HG03097 (cell line): Measurements from ENCODE around the gene CYP3A7.
"Not testable (repeated sequence)": the region's sequence is repeated elsewhere in the genome, so short reads cannot be mapped to it uniquely, and the experiment has no call there.

Experiments used
- ATAC-seq: cut with Tn5 transposase; IDR thresholded peaks from one replicate; pipeline ENCODE4 v1.9.1; 2021; ENCODE audit not compliant: unreplicated experiment, low FRiP score

Gene CYP3A7

GRCh38 chr7:99709838-99710578 is 25.0 kb downstream of the CYP3A7 start:
- ATAC-seq: no peak

- ATAC-seq: no peak
Observed at GRCh38 chr7:99709260-99709659, 25.7 kb downstream of the CYP3A7 start.

DNA sequence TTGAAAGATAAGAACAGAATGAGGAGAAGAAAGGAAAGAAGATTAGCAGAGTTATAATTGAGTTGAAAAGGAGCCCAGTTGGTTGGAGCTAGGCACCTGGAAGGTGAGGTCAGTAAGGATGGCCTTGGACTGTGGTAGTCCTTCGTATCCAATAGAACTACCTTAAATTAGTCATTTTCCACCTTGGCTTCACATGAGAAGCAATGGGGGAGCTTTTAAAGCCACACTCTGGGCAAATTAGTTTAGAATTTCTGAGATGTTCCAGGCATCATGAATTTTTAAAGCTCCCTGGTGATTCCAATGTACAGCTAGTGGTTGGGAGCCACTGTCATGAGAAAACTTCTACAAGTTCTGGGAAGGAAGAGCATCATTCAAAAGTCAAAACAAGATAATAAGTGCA is 27.9 kb downstream of the CYP3A7 start:
- no peak for ATAC-seq

- no peak for ATAC-seq
Observed at GRCh38 chr7:99699946-99700345, 35.0 kb downstream of the CYP3A7 start.

- ATAC-seq: not testable (repeated sequence)
Observed at GRCh38 chr7:99698867-99699730, 35.9 kb downstream of the CYP3A7 start.

GRCh38 chr7:99694912-99695304 is 40.1 kb downstream of the CYP3A7 start:
- ATAC-seq: no peak

DNA sequence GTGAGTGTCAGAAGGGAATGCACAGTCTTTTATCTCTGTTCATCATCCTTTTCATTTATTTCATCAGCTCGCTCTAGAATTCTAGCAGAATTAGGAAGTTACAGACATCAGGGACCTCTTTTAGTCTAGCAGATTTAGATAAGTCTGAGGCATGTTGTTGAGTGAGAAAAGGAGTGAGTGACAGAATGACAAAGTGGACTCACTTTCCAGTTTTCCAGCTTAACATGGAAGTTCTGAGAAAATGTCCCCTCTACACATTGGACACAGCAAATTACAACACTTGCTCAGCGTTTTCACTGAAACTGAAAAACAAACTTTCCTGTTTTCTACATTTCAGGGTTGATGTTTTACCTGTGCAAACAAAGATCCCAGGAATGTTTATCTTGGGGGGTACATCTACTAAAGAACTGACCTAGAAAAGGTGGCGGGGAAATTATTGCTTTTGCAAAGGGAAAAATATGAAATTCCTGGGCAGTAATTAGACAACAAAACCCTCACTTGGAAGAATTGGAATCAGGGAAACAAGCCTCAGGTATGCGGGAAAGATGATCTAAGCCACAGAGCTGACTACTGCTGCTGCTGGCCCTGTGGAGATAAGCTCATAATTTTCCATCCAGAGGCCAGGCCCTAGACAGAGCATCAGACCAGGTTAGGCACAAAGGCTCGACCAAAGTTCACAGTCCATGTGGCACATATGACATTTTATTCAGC is 40.6 kb downstream of the CYP3A7 start:
- no peak for ATAC-seq

DNA sequence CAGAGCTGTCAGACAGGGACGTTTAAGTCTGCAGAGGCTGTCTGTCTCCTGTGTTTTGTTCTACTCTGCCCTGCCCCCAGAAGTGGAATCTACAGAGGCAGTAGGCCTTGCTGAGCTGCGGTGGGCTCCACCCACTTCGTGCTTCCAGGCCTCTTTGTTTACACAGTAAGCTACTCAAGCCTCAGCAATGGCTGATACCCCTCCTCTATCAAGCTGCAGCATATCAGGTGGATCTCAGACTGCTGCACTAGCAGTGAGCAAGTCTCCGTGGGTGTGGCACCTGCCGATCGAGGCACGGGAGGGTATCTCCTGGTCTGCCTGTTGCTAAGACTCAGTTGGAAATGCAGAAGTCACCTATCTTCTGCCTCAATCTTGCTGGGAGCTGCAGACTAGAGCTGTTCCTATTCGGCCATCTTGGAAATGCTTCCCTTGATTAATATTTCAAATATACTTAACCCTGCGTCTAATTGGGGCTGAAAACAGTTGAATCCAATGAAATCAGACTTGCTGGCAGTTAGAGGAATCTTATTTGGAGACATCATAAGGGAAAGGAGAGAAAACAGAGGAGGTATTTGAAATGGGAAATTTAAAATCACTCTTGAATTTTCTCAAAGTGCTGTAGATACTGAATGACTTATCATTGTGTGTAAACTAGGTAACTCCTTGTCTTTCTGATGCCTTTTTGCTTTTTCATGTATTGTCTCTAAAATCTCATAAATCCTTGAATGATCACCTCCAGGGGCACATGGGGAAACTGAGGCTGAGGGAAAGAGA is 41.4 kb downstream of the CYP3A7 start:
- ATAC-seq: no peak

GRCh38 chr7:99693100-99693426 is 41.9 kb downstream of the CYP3A7 start:
- ATAC-seq: no peak

- not testable (repeated sequence) for ATAC-seq
Observed at GRCh38 chr7:99692563-99692962, 42.4 kb downstream of the CYP3A7 start.

GRCh38 chr7:99691658-99692057 is 43.3 kb downstream of the CYP3A7 start:
- ATAC-seq: not testable (repeated sequence)

- ATAC-seq: not testable (repeated sequence)
Observed at GRCh38 chr7:99690918-99691317, 44.1 kb downstream of the CYP3A7 start.

DNA sequence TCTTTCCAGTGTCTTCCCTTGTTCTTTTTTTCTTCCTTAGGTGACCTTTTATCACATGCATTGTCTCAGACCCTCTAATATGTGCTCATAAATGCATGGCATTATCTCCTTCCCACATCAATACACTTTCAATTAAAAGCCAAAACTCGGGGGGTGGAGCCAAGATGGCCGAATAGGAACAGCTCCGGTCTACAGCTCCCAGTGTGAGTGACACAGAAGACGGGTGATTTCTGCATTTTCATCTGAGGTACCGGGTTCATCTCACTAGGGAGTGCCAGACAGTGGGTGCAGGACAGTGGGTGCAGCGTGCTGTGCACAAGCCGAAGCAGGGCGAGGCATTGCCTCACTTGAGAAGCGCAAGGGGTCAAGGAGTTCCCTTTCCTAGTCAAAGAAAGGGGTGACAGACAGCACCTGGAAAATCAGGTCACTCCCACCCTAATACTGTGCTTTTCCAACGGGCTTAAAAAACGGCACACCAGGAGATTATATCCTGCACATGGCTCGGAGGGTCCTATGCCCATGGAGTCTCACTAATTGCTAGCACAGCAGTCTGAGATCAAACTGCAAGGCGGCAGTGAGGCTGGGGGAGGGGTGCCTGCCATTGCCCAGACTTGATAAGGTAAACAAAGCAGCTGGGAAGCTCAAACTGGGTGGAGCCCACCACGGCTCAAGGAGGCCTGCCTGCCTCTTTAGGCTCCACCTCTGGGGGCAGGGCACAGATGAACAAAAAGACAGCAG is 49.0 kb downstream of the CYP3A7 start:
- not testable (repeated sequence) for ATAC-seq

GRCh38 chr7:99685129-99685758 is 49.8 kb downstream of the CYP3A7 start:
- no peak for ATAC-seq

GRCh38 chr7:99679400-99680191 is 55.4 kb downstream of the CYP3A7 start, which contains the start of gene CYP3A5:
Gene CYP3A5 (minus strand): TSS chr7:99679996. CDS start chr7:99679896, 100 bp downstream.
- ATAC-seq: no peak

DNA sequence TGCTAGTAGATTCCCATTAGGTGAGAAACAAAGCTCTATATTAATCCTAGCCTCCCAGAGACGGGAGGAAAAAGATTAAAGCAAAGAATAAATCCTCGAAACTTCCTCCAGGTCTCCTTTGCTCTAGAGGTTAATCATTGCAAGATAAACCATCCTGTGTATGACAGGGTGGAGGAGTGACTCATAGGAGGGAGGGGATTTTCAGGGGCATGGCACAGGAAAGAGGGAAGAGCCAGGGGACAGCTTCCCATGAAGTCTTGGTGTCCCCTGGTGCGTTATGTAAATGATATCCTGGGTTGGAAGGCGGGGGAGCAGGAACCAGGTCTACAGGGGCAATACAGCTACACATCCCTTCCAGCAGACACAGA is 56.0 kb downstream of the CYP3A7 start:
- no peak for ATAC-seq

GRCh38 chr7:99677648-99678045 is 57.3 kb downstream of the CYP3A7 start:
- no peak for ATAC-seq

DNA sequence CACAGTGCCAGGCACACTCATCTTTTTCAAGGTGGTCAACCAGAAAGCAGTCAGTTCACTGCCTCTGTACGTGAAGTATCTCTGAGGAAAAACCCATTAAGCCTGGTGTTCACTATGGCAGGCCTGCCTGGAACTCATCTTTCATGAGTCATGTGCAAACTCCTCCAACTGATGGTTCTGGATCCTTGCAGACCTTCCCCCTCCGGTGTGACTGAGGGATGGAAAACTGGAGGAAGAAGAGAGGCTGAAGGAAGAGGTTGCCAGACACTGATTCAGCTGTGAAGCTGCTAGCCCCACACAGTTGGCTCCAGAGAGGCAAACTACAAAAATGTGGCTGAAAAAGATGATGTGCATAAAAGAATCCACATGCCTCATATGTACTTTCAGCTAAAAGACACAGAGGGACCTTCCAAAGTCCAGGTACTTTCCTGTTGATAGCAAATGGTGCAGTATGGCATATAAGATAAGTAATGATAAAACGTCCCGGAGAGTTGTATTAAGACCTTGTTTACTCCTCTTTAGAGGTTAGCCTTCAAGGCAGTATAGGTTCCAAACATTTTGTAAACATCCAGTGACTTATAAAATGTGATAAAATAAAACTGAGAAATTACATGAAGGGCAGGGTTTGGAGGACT is 57.9 kb downstream of the CYP3A7 start:
- ATAC-seq: no peak
